IPS DF 19.7 (cell line): ENCODE measurements around the gene SPTB.

Experiments used
- DNase-seq: peaks from one replicate; pipeline ENCODE4 v3.0.0-alpha.2; 2013; ENCODE audit warnings: low read depth, low spot score

SPTB gene

GRCh38 chr14:64729386-64730060 is 150.2 kb downstream of the SPTB start:
- DNase-seq = no peak

- DNase-seq = no peak
Measured at GRCh38 chr14:64728856-64729255, 150.9 kb downstream of the SPTB start.

DNA sequence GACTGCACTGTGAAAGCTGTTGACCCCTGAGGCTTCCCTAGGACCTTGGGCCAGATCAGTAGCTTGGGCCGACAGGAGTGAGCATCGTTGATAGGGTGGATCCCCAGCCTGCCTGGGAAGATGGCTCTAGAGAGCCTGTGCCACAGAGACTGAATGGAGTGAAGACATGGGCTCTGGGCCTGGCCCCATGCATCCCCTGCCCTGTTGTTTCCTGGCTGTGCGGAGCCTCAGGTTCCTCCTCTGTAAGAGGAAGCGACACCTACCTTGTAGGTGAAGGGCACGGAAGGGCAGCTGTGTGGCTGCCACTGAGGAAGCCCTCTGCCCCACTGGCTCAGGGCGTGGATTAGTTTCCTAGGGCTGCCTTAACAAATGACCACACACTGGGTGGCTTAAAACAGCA is 151.6 kb downstream of the SPTB start:
- DNase-seq = no peak

GRCh38 chr14:64727551-64728071 is 152.1 kb downstream of the SPTB start:
- no peak for DNase-seq

DNA sequence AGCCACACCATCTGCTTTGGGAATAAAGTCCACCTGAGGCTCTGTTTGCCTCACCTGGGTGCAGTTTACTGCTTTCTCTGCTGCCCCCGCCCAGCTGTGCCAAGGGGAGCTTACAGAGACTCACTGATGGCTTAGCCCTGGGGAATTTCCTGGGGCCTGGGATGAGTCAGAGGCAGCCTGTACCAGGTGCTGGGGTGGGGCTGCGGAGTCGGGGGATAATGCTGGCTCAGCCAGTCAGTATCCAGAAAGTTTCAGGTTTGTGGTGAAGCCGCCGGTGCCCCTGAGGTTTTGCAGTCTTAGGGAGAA is 153.2 kb downstream of the SPTB start:
- no peak for DNase-seq

- no peak for DNase-seq
Measured at GRCh38 chr14:64725879-64726584, 153.7 kb downstream of the SPTB start.

DNA sequence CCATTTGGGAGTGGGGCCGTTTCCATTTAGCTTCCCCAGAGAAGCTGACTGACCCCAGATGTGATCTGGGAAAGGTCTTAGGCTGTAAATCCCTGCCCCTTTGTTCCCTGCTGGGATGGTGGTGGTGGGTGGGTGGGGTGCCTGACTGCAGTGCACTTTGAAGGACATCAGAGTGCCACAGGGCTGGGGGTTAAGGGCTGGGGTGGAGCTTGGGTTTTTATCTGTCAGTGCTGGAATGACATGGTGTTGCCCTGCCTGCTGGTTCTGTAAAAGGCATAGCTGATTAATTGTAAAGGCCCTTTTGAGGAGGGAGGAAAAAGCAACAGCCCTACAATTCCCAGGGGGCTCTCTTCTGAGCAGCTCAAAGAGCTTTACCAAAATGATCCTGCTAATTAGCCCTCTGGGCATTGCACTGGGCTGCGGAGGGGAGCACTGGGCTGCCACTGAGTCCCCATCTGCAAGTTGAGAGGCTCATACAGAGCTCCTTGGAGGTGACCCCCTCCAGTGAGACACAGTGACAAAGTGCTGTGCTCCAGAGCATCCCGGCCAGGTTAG is 154.4 kb downstream of the SPTB start:
- no peak for DNase-seq

GRCh38 chr14:64724578-64724930 is 155.2 kb downstream of the SPTB start:
- no peak for DNase-seq

GRCh38 chr14:64723691-64724577 is 155.8 kb downstream of the SPTB start:
- DNase-seq = no peak

DNA sequence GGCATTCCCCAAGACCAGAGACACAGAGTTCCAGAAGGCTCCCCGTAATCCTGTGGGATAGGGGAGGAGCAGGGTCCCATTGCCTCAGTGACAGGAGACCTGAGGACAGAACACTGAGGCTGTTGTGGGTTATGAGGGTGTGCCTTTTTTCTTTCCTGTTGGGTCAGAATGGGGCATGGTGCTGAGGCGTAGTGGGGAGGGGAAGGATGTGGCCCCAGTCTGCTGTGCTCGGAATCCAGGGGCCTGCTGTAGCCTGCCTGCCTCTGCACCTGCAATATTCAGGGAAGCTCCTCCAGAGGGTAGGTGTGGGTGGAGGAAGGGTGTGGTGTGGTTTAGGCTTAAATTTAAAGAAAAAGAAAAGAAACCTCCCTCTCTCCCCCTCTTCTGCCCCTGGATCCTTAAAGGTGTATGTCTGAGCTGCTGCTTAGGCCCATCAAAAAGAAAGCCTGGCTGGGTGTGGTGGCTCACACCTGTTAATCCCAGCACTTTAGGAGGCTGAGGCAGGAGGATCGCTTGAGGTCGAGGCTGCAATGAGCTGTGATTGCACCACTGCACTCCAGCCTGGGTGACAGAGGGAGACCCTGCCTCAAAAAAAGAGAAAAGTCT is 156.8 kb downstream of the SPTB start:
- no peak for DNase-seq

DNA sequence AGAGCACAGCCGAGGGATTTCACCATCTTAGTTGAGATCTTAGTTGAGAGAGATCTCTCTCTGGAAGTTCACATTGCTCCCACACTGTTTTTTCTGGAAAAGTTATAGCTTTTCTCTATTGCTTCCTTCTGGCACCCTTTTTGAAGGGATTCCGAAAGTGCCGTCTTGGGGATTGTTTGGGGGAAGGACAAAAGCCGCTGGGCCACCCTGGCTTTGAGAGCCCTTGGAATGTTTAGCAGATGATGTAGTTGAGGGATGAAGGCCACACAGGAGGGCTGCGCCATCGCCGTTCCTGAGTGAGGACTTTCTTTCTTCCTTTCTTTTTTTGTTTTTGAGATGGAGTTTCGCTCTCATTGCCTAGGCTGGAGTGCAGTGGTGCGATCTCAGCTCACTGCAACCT is 157.8 kb downstream of the SPTB start:
- no peak for DNase-seq

- no peak for DNase-seq
Measured at GRCh38 chr14:64721391-64721791, 158.3 kb downstream of the SPTB start.

- DNase-seq = no peak
Measured at GRCh38 chr14:64720131-64720576, 159.6 kb downstream of the SPTB start.

- DNase-seq = no peak
Measured at GRCh38 chr14:64719601-64720000, 160.1 kb downstream of the SPTB start.

DNA sequence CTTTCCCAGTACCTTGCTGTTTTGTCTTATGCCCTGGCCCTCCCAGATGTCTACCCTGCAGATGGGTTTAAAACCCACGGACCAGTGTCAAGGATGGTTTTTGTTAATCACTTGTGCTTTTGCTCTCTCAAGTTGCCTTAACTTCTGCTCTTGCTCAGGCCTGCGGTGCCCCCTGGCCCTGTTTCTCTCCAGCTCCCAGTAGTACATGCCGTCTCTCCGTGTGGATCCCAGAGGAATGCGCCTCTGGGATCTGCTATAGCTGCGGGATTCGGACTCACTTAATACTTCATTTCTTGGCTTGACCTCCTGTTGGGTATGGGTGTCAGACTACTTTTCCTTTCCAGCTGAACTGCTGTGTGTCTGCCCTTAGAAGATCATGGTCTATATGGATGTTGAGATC is 160.9 kb downstream of the SPTB start:
- DNase-seq = no peak

DNA sequence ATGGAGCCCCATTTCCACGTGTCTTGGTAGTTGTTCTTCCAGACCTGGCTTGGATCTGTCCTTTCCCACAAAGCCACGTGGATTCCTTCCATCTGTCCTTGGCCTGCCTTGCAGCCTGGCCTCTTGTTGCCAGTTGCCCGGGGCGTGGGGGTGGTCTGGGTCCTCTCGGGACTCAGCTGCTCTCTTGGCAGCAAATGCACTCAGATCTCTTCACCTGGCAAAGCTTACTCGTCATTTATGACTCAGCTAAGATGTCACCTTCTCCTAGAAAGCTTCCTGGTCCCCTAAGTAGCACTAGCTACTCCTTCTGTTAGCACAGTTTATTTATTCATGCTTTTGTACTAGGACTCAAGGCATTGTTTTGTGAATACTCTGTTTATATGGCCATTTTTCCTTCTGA is 161.8 kb downstream of the SPTB start:
- DNase-seq = no peak

DNA sequence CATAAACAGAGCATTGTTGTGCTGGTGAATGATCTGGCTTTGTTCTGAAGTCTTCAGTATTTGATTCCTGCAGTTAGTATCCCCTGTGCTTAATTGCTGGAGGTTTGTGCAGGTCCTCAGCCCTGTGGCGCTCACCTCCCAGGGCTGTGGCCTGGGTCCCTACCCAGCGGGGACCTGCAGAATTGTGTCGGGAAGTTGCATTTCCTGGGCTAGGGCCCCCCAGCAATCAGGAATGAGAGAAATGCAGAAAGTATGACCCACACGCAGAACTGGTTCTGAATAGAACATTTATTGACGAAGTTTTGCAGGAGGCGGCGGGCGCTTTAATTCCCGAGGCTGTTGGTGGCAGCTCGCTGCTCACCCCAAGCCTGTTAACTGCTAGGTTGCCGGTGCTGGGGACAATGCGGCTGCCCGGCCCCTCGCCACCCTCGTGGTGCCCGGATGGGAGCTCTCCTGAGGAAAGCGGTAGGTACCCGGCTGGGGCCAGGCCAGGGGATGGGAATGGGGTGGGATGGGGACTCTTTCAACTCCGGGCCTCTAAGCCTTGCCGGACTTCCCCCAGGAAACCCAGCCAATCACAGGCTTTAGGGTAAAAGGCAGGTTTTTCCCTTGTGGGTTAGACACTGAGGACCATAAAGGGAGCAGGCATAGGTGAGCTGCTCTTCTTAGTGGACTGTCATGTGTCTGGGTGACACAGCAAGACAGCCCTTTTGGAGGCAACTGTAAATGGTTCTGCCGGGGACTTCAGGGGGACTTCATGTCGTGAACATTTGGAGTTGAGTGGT is 163.9 kb downstream of the SPTB start:
- no peak for DNase-seq

DNA sequence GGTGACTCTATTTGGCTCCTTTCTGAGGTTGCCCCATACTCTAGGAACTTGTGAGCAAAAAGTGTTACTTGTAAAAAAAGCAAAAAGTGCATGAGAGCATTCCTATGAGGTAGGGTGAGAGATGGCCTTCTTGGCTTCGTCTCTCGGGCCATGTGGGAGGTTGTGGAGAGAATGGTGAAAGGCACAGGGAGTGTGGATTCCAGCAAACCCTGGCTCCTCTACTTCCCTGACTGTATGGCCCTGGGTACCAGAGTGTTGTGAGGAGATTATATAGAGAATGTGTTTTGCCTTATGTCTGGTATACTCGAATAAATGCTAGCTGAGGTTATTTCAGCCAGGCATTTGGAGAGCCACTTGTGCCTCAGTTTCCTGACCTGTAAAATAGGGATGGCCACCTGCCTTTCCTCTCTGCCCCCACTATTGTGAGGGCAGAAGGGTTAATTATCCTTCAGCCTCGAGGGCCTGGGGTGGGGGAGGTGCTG is 164.5 kb downstream of the SPTB start:
- no peak for DNase-seq

- no peak for DNase-seq
Measured at GRCh38 chr14:64714432-64715025, 165.2 kb downstream of the SPTB start.

DNA sequence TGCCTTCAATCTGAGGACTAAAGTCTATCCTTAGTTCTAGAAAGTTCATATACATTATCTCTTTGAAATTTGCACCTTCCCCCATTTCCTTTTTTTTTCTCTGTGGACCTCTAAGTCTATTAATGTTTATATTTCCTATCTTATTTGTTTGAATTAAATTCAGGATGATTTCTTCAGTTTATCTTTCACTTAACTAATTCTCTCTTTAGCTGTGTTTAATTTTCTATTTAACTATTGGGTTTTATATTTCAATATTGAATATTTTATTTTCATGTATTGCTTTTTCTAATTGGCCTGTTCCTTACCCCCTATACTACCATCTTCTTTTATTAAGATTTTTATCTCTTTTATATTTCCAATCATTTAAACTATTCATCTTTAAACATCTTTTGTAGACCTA is 166.0 kb downstream of the SPTB start:
- no peak for DNase-seq
